Progenitor cell of endocrine pancreas (in vitro differentiated cells): Measurements from ENCODE around the gene MAB21L4. TPM values are rescaled to one million over a fixed set of nuclear protein-coding genes. Genes with fewer than 3 reads are reported as not detected.
A peak's percentile ranks its signal among the peaks of the same experiment; 100 is the strongest.

ENCODE experiments used
- DNase-seq: peaks from one replicate; pipeline ENCODE4 v3.0.0; 2021; ENCODE audit warnings: low spot score; ENCODE audit not compliant: unreplicated experiment
- H3K27ac Mint-ChIP-seq: 2 replicates; pipeline ENCODE4 v1.8.0; 2021; ENCODE audit warnings: mild to moderate bottlenecking, moderate library complexity, mixed read lengths
- H3K27me3 Mint-ChIP-seq: 2 replicates; pipeline ENCODE4 v1.8.0; 2021; ENCODE audit warnings: mixed read lengths
- H3K36me3 Mint-ChIP-seq: 2 replicates; pipeline ENCODE4 v1.8.0; 2022; ENCODE audit warnings: mixed read lengths; ENCODE audit not compliant: insufficient read depth
- H3K4me1 Mint-ChIP-seq: 2 replicates; pipeline ENCODE4 v1.8.0; 2021; ENCODE audit warnings: low read depth, mixed read lengths
- H3K4me3 Mint-ChIP-seq: 2 replicates; pipeline ENCODE4 v1.8.0; 2021; ENCODE audit warnings: low read depth, mild to moderate bottlenecking, moderate library complexity, mixed read lengths
- H3K9me3 Mint-ChIP-seq: 2 replicates; pipeline ENCODE4 v1.8.0; 2021; ENCODE audit warnings: low read depth, mixed read lengths
- CTCF ChIP-seq: fragments of 200-600 bp; sonication (generic); IDR thresholded peaks from one replicate; pipeline ENCODE4 v1.5.0; 2021; ENCODE audit warnings: antibody characterized with exemption, mild to moderate bottlenecking; ENCODE audit not compliant: unreplicated experiment
- total RNA-seq: library from RNA; stranded (reverse); gene quantifications from 2 replicates; pipeline ENCODE4 v1.2.1, GENCODE V29; 2021

The MAB21L4 gene
- total RNA-seq, 1 donor from 2014 or later, result 9.7 TPM

- peaks cover 20% of the 10 kb centered on the region for H3K27me3 Mint-ChIP-seq
- H3K4me1 Mint-ChIP-seq, result no peaks in the 10 kb centered on the region
- no peaks in the 10 kb centered on the region for H3K36me3 Mint-ChIP-seq
- H3K27ac Mint-ChIP-seq, result no peak overlapping the region
- peak; percentile 8 for DNase-seq
- no peak for TF ChIP-seq CTCF
- no peak overlapping the region for H3K4me3 Mint-ChIP-seq
- no peaks in the 10 kb centered on the region for H3K9me3 Mint-ChIP-seq
These were observed 30.8 kb upstream of the MAB21L4 start for GRCh38 chr2:240926516-240927389.

- H3K9me3 Mint-ChIP-seq, result no peaks in the 10 kb centered on the region
- peak; percentile 8 for DNase-seq
- no peak for TF ChIP-seq CTCF
- no peak overlapping the region for H3K4me3 Mint-ChIP-seq
- H3K36me3 Mint-ChIP-seq, result no peaks in the 10 kb centered on the region
- peaks cover 17% of the 10 kb centered on the region for H3K27me3 Mint-ChIP-seq
- no peak overlapping the region for H3K27ac Mint-ChIP-seq
- no peaks in the 10 kb centered on the region for H3K4me1 Mint-ChIP-seq
These were observed 29.9 kb upstream of the MAB21L4 start for GRCh38 chr2:240925568-240926515.

GRCh38 chr2:240925191-240925567 is 29.2 kb upstream of the MAB21L4 start:
- Mint-ChIP-seq H3K36me3 (no peaks in the 10 kb centered on the region), H3K4me3 (no peak overlapping the region), H3K27me3 (peaks cover 17% of the 10 kb centered on the region), H3K27ac (no peak overlapping the region), H3K4me1 (no peaks in the 10 kb centered on the region), H3K9me3 (no peaks in the 10 kb centered on the region)
- DNase-seq, result no peak
- no peak for TF ChIP-seq CTCF

GRCh38 chr2:240922982-240923537 is 27.1 kb upstream of the MAB21L4 start:
- no peaks in the 10 kb centered on the region for H3K36me3 Mint-ChIP-seq
- H3K27ac Mint-ChIP-seq, result no peak overlapping the region
- peaks cover 7% of the 10 kb centered on the region for H3K27me3 Mint-ChIP-seq
- no peaks in the 10 kb centered on the region for H3K4me1 Mint-ChIP-seq
- H3K4me3 Mint-ChIP-seq, result no peak overlapping the region
- no peak for TF ChIP-seq CTCF
- H3K9me3 Mint-ChIP-seq, result no peaks in the 10 kb centered on the region
- DNase-seq, result no peak
